Calu3 (cell line): ENCODE data around the gene KRTAP20-3. TPM values are rescaled to one million over a fixed set of nuclear protein-coding genes. Genes with fewer than 3 reads are reported as not detected.

ENCODE experiments used
- BruUV-seq: library from RNA; stranded (reverse); fragments of 400-500 nt; replicated peaks from 2 replicates; lab custom pipeline; 2021; lab: Mats Ljungman, UMichigan
- CTCF ChIA-PET: fragments of 300-600 bp; sonication (Branson Sonifier 250); formaldehyde crosslinking; loops from one replicate; lab custom pipeline; 2022; ENCODE audit warnings: antibody characterized with exemption; lab: Charles Lee
- DNase-seq: peaks from one replicate; pipeline ENCODE4 v3.0.0; 2022
- H3K27ac Mint-ChIP-seq: one replicate; pipeline ENCODE4 v1.8.0; 2022; ENCODE audit warnings: mixed read lengths; ENCODE audit not compliant: unreplicated experiment
- H3K27me3 Mint-ChIP-seq: one replicate; pipeline ENCODE4 v1.8.0; 2022; ENCODE audit warnings: mixed read lengths; ENCODE audit not compliant: unreplicated experiment
- H3K36me3 Mint-ChIP-seq: one replicate; pipeline ENCODE4 v1.8.0; 2022; ENCODE audit warnings: mild to moderate bottlenecking, moderate library complexity, mixed read lengths; ENCODE audit not compliant: insufficient read depth, unreplicated experiment
- H3K4me1 Mint-ChIP-seq: one replicate; pipeline ENCODE4 v1.8.0; 2022; ENCODE audit warnings: mild to moderate bottlenecking, low read depth, mixed read lengths; ENCODE audit not compliant: unreplicated experiment
- H3K4me3 Mint-ChIP-seq: one replicate; pipeline ENCODE4 v1.8.0; 2022; ENCODE audit warnings: mild to moderate bottlenecking, low read depth, moderate library complexity, mixed read lengths; ENCODE audit not compliant: unreplicated experiment
- H3K9me3 Mint-ChIP-seq: one replicate; pipeline ENCODE4 v1.8.0; 2022; ENCODE audit warnings: low read depth, mixed read lengths; ENCODE audit not compliant: unreplicated experiment
- intact Hi-C: fragments of 100-400 bp; cut with micrococcal nuclease; formaldehyde crosslinking; loops from one replicate; pipeline ENCODE4 v1.10.0; 2022; ENCODE audit not compliant: unreplicated experiment
- total RNA-seq: library from RNA; stranded (reverse); gene quantifications from 2 replicates; pipeline ENCODE4 v1.2.3, GENCODE V29; 2022
- TF ChIP-seq, protein P1 (sequence below): fragments of 200-600 bp; IDR thresholded peaks from one replicate; pipeline ENCODE4 v1.8.0; 2022; ENCODE audit warnings: antibody characterized with exemption; ENCODE audit not compliant: unreplicated experiment

Gene KRTAP20-3
- total RNA-seq, 1 experiment from 2014 or later = not detected

DNA sequence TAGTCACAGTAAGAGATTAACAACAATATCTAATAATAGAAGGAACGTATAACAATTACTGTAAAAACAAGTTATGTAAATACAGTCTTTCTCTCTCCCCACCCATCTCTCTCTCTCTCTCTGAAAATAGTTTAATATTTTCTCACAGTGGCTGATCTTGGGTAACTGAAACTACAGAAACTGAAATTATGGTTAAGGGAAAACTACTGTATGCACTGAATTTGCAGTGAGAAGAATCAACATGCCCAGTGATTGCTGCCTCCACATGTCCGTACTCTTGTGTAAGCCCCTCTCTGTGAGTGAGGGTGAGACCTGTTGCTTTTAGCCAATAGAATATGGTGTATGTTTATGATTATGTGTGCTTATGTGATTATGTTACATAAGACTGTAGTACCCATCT lies 30.5 kb upstream of the KRTAP20-3 start:
- H3K36me3 Mint-ChIP-seq = no peaks in the 10 kb centered on the region
- H3K4me1 Mint-ChIP-seq = no peaks in the 10 kb centered on the region
- CTCF ChIA-PET = no interaction called here
- TF ChIP-seq, protein P1, sequence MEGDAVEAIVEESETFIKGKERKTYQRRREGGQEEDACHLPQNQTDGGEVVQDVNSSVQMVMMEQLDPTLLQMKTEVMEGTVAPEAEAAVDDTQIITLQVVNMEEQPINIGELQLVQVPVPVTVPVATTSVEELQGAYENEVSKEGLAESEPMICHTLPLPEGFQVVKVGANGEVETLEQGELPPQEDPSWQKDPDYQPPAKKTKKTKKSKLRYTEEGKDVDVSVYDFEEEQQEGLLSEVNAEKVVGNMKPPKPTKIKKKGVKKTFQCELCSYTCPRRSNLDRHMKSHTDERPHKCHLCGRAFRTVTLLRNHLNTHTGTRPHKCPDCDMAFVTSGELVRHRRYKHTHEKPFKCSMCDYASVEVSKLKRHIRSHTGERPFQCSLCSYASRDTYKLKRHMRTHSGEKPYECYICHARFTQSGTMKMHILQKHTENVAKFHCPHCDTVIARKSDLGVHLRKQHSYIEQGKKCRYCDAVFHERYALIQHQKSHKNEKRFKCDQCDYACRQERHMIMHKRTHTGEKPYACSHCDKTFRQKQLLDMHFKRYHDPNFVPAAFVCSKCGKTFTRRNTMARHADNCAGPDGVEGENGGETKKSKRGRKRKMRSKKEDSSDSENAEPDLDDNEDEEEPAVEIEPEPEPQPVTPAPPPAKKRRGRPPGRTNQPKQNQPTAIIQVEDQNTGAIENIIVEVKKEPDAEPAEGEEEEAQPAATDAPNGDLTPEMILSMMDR = no peak
- intact Hi-C loops = no loop called here
- DNase-seq = no peak
- H3K9me3 Mint-ChIP-seq = peaks cover 6% of the 10 kb centered on the region
- no peak overlapping the region for H3K4me3 Mint-ChIP-seq
- H3K27ac Mint-ChIP-seq = no peak overlapping the region
- H3K27me3 Mint-ChIP-seq = no peaks in the 10 kb centered on the region
- BruUV-seq = no TSS peak

DNA sequence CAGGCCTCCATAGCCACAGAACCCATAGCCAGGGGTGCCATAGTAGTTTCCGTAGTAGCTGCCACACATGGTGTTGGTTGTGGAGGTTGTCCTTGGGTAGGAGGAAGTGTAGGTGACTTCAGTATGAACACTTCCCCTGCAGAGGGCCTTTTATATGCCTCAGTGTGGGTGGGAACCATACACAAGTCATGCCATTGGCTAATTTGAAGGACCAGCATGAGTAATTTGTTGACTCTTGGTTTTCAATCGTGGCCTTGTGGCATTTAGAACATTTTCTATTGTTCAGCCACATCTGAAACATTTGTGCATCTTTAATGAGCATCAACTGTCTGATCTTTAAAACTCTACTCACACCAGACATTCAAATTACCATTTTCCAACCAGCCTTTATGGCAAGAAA lies 28.8 kb upstream of the KRTAP20-3 start, which contains the start of gene KRTAP6-1:
Gene KRTAP6-1 (minus strand): TSS at position 95 of the 400 bp plus-strand sequence. CDS start 26 bp downstream, at position 69.
- DNase-seq = no peak
- H3K9me3 Mint-ChIP-seq = peaks cover 4% of the 10 kb centered on the region
- CTCF ChIA-PET = no interaction called here
- intact Hi-C loops = no loop called here
- no peaks in the 10 kb centered on the region for H3K36me3 Mint-ChIP-seq
- no peak within 1 kb of the TSS for H3K27ac Mint-ChIP-seq
- TF ChIP-seq, protein P1 = no peak
- no peak within 1 kb of the TSS for H3K4me3 Mint-ChIP-seq
- no TSS peak for BruUV-seq
- H3K27me3 Mint-ChIP-seq = no peaks in the 10 kb centered on the region
- H3K4me1 Mint-ChIP-seq = no peaks in the 10 kb centered on the region

DNA sequence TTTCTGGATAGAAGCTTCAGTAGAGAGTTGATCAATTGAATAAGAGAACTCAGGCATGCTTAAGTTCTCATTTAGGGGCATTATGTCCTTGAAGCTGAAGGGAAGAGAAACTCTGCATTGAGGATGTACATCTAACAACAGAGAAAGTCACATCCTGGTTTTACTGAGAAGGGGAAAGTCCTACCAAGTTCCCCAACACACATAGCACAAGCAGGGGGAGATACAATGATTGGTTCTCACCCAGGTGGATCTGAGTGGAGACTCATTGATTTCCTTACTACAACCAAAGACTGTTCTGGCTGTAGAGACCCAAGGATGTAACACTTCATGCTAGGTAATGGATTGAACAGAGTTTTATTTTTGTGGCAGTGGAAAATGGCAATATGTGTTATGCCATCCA lies 27.5 kb upstream of the KRTAP20-3 start:
- CTCF ChIA-PET = no interaction called here
- H3K27ac Mint-ChIP-seq = no peak overlapping the region
- BruUV-seq = no TSS peak
- no peaks in the 10 kb centered on the region for H3K4me1 Mint-ChIP-seq
- no peak for DNase-seq
- H3K9me3 Mint-ChIP-seq = peaks cover 4% of the 10 kb centered on the region
- H3K36me3 Mint-ChIP-seq = no peaks in the 10 kb centered on the region
- TF ChIP-seq, protein P1 = no peak
- intact Hi-C loops = no loop called here
- no peaks in the 10 kb centered on the region for H3K27me3 Mint-ChIP-seq
- H3K4me3 Mint-ChIP-seq = no peak overlapping the region

DNA sequence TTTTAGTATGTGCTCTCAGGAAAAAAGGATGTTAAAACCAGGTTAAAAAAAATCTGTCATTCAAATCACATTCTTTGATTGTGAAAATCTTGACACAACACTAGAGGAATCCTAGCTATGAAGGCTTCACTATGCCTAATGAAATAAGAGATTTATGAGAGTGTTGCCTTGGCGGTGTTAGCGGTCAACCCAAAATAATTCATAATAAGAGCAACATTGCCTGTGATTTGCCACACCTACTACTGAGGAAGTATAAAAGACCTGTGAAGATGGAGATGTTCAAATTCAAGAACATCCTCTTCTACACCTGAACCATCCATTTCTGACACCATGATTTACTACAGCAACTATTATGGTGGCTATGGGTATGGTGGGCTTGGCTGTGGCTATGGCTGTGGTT lies 26.5 kb upstream of the KRTAP20-3 start, which contains the start of gene KRTAP20-1:
Gene KRTAP20-1 (plus strand): TSS at position 301 of the 400 bp plus-strand sequence. CDS start 30 bp downstream, at position 331.
- intact Hi-C loops = no loop called here
- DNase-seq = no peak
- CTCF ChIA-PET = no interaction called here
- no TSS peak for BruUV-seq
- H3K4me1 Mint-ChIP-seq = no peaks in the 10 kb centered on the region
- no peak within 1 kb of the TSS for H3K4me3 Mint-ChIP-seq
- no peaks in the 10 kb centered on the region for H3K36me3 Mint-ChIP-seq
- no peaks in the 10 kb centered on the region for H3K27me3 Mint-ChIP-seq
- no peak within 1 kb of the TSS for H3K27ac Mint-ChIP-seq
- peaks cover under 1% of the 10 kb centered on the region for H3K9me3 Mint-ChIP-seq
- TF ChIP-seq, protein P1 = no peak
